Measurements from ENCODE around the gene ARHGEF7. TPM values are rescaled to one million over a fixed set of nuclear protein-coding genes. Genes with fewer than 3 reads are reported as not detected.

Gene ARHGEF7
- total RNA-seq, 1 donor from 2014 or later: 63.2 TPM

GRCh38 chr13:111280226-111280625 is 165.1 kb downstream of the ARHGEF7 start:
- H3K36me3 ChIP-seq: peaks cover 88% of the 10 kb centered on the region
- H3K4me1 ChIP-seq: peaks cover 5% of the 10 kb centered on the region
- H3K4me3 ChIP-seq: no peak overlapping the region
- ATAC-seq (no peak), DNase-seq (no peak)
- H3K27ac ChIP-seq: no peak overlapping the region
- intact Hi-C loops (cut with DNase I): no loop called here
- TF ChIP-seq CTCF (IDR thresholded peaks at IDR 0.05): no peak
- H3K9me3 ChIP-seq: no peaks in the 10 kb centered on the region
- H3K27me3 ChIP-seq: no peaks in the 10 kb centered on the region

- intact Hi-C loops (cut with DNase I): no loop called here
- H3K27me3 ChIP-seq: no peaks in the 10 kb centered on the region
- TF ChIP-seq CTCF (IDR thresholded peaks at IDR 0.05): no peak
- H3K27ac ChIP-seq: peak overlapping the region; percentile 43
- peaks cover 88% of the 10 kb centered on the region for H3K36me3 ChIP-seq
- peaks cover 5% of the 10 kb centered on the region for H3K4me1 ChIP-seq
- H3K9me3 ChIP-seq: no peaks in the 10 kb centered on the region
- ATAC-seq: no peak
- H3K4me3 ChIP-seq: no peak overlapping the region
- DNase-seq: no peak
Measured at GRCh38 chr13:111280681-111281585, 165.8 kb downstream of the ARHGEF7 start.

- Histone ChIP-seq H3K27ac (peak overlapping the region; percentile 43), H3K4me1 (peaks cover 5% of the 10 kb centered on the region), H3K36me3 (peaks cover 88% of the 10 kb centered on the region), H3K27me3 (no peaks in the 10 kb centered on the region), H3K4me3 (no peak overlapping the region), H3K9me3 (no peaks in the 10 kb centered on the region)
- no peak for TF ChIP-seq CTCF (IDR thresholded peaks at IDR 0.05)
- peak; percentile 79 for ATAC-seq
- intact Hi-C loops (cut with DNase I): no loop called here
- no peak for DNase-seq
Measured at GRCh38 chr13:111281751-111282311, 166.7 kb downstream of the ARHGEF7 start.

- Histone ChIP-seq H3K27me3 (no peaks in the 10 kb centered on the region), H3K9me3 (no peaks in the 10 kb centered on the region), H3K36me3 (peaks cover 88% of the 10 kb centered on the region), H3K4me1 (peaks cover 5% of the 10 kb centered on the region), H3K4me3 (no peak overlapping the region), H3K27ac (peak overlapping the region; percentile 43)
- no peak for TF ChIP-seq CTCF (IDR thresholded peaks at IDR 0.05)
- DNase-seq (no peak), ATAC-seq (no peak)
- intact Hi-C loops (cut with DNase I): no loop called here
Measured at GRCh38 chr13:111282425-111282824, 167.3 kb downstream of the ARHGEF7 start.

GRCh38 chr13:111282997-111283396 is 167.9 kb downstream of the ARHGEF7 start:
- no peak for DNase-seq
- no peak for ATAC-seq
- Histone ChIP-seq H3K4me1 (peaks cover 5% of the 10 kb centered on the region), H3K4me3 (no peak overlapping the region), H3K9me3 (no peaks in the 10 kb centered on the region), H3K36me3 (peaks cover 88% of the 10 kb centered on the region), H3K27me3 (no peaks in the 10 kb centered on the region), H3K27ac (no peak overlapping the region)
- no peak for TF ChIP-seq CTCF (IDR thresholded peaks at IDR 0.05)
- intact Hi-C loops (cut with DNase I): no loop called here
